Measurements from ENCODE around the gene GRB10.

- TF ChIP-seq EZH2phosphoT487 (IDR thresholded peaks at IDR 0.05; ENCODE audit: unreplicated experiment) (no peak), CTCF (conservative IDR thresholded peaks at IDR 0.05; ENCODE audit: low read depth in 2 of 2) (no peak), CREB1 (CRISPR knock-in tag; IDR thresholded peaks at IDR 0.05; ENCODE audit: low read depth) (no peak), EZH2 (IDR thresholded peaks at IDR 0.05; ENCODE audit: low read depth, unreplicated experiment) (no peak), POLR2AphosphoS5 (IDR thresholded peaks at IDR 0.05; ENCODE audit: low read depth) (no peak), REST (IDR thresholded peaks at IDR 0.05; ENCODE audit: unreplicated experiment) (no peak), JUNB (IDR thresholded peaks at IDR 0.05; ENCODE audit: unreplicated experiment) (no peak), ZNF114 (CRISPR knock-in tag; IDR thresholded peaks at IDR 0.05) (no peak), NANOG (IDR thresholded peaks at IDR 0.05; ENCODE audit: borderline replicate concordance) (no peak), ETS1 (IDR thresholded peaks at IDR 0.05) (no peak), ZNF331 (CRISPR knock-in tag; IDR thresholded peaks at IDR 0.05; ENCODE audit: low read depth) (no peak), STAT1 (IDR thresholded peaks at IDR 0.05; ENCODE audit: unreplicated experiment) (no peak), ZNF462 (CRISPR knock-in tag; IDR thresholded peaks at IDR 0.05) (no peak)
Measured at GRCh38 chr7:50828801-50829200, 46.1 kb upstream of the GRB10 start.

Data from GM23338 (cell line).